H54 (cell line): ENCODE data around the gene OR51B4.
"Not testable (repeated sequence)": the region's sequence is repeated elsewhere in the genome, so short reads cannot be mapped to it uniquely, and the experiment has no call there.

ENCODE experiments used
- DNase-seq: peaks from one replicate; pipeline ENCODE4 v3.0.0; 2011; ENCODE audit warnings: low spot score, mixed read lengths; ENCODE audit not compliant: insufficient read length
- FAIRE-seq: peaks from 3 replicates; lab custom pipeline; 2011; peaks lifted over from hg19 to GRCh38; lab: Jason Lieb, UNC
- POLR2A ChIP-seq: IDR thresholded peaks from 2 replicates; pipeline ENCODE4 v1.6.1; 2011; ENCODE audit warnings: low read depth, mild to moderate bottlenecking, low read length

Gene OR51B4

GRCh38 chr11:5275369-5276110, 26.2 kb downstream of the OR51B4 start:
- DNase-seq, result no peak
- no peak for FAIRE-seq
- TF ChIP-seq POLR2A, result no peak

GRCh38 chr11:5274395-5274794, 27.4 kb downstream of the OR51B4 start:
- peak; percentile 48 for FAIRE-seq
- no peak for DNase-seq
- TF ChIP-seq POLR2A, result no peak

DNA sequence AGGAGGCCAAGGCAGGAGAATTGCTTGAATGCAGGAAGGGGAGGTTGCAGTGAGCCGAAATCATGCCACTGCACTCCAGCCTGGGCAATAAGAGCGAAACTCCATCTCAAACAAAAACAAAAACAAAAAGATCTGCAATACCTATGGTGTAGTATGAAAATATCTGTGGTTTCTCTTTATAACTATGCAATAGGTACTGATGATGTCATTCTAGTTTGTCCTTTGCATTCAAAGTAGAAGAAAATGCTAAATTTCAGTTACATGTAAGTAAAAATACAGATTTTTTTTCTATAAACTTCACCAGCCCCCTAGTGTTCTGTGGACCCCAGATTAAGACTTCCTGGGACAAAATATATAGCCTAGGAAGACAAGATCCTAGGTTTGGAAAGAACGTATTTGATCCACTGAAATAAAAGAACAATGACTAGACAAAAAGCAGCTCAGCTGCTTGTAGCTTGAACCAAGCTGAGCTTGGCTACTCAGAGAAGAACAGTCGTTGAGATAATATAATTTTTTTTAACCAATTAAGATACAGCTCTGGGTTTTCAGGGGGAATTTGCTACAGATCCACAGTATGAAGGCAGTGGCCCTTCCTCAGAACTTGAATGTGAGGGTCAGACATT, 29.2 kb downstream of the OR51B4 start:
- no peak for DNase-seq

GRCh38 chr11:5269715-5270147, 32.0 kb downstream of the OR51B4 start, which contains the start of gene HBE1:
TSS of gene HBE1 (minus strand) at chr11:5269945. CDS start at chr11:5269890, 55 bp downstream.
- no peak for TF ChIP-seq POLR2A
- no peak for FAIRE-seq

More for the DNA sequence above, 29.2 kb downstream of the OR51B4 start:
- no peak for TF ChIP-seq POLR2A
- FAIRE-seq, result no peak

DNA sequence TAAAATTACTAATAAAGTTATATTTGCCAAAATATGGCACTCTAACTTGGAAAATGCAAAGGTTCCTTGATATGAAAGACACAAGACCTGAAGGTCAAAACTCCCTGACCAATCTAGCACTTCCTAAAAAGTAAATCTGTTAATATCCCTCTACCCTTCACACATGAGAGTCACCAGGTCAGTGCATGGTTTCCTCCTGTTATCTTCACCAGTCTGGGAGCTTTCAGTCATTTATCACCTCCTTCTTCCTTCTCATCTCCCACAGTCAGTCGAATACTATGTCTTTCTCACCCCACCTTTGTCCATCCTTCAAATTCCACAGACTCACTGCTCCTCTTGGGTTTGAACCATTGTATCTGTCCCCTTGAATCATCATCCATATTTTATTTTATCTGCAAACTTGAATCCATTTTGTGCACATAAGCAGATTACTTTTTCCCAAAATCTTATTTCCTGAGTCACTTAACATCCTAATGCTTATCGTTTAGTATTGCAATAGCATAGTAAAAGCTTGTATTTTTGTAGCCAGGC, 34.6 kb downstream of the OR51B4 start:
- FAIRE-seq, result peak; percentile 66
- TF ChIP-seq POLR2A, result no peak
- no peak for DNase-seq

More at GRCh38 chr11:5269715-5270147, 32.0 kb downstream of the OR51B4 start, which contains the start of gene HBE1:
- DNase-seq, result no peak

DNA sequence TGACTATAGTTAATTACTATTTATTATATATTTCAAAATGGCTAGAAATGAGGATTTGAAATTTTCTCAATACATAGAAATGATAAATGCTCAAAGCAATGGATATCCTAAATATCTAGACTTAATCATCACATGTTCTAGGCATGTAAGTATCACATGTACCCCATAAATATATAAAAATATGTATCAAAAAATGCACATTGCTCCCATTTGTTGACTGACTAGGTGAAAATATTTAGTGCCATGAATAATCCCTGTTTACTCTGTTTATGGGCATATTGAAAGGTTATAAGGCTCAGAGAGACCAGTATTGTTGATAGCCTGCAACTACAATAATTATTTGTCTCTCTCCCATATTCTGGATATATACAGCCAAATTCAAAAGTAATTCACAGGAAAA, 35.1 kb downstream of the OR51B4 start:
- DNase-seq (no peak), FAIRE-seq (no peak)
- TF ChIP-seq POLR2A, result no peak

- no peak for DNase-seq
- FAIRE-seq, result peak; percentile 78
- TF ChIP-seq POLR2A, result no peak
These were observed 35.9 kb downstream of the OR51B4 start for GRCh38 chr11:5265832-5266231.

- DNase-seq (no peak), FAIRE-seq (no peak)
- TF ChIP-seq POLR2A, result no peak
These were observed 43.0 kb downstream of the OR51B4 start for GRCh38 chr11:5258543-5259262.

- FAIRE-seq (no peak), DNase-seq (no peak)
- TF ChIP-seq POLR2A, result no peak
These were observed 44.5 kb downstream of the OR51B4 start for GRCh38 chr11:5257296-5257695.

DNA sequence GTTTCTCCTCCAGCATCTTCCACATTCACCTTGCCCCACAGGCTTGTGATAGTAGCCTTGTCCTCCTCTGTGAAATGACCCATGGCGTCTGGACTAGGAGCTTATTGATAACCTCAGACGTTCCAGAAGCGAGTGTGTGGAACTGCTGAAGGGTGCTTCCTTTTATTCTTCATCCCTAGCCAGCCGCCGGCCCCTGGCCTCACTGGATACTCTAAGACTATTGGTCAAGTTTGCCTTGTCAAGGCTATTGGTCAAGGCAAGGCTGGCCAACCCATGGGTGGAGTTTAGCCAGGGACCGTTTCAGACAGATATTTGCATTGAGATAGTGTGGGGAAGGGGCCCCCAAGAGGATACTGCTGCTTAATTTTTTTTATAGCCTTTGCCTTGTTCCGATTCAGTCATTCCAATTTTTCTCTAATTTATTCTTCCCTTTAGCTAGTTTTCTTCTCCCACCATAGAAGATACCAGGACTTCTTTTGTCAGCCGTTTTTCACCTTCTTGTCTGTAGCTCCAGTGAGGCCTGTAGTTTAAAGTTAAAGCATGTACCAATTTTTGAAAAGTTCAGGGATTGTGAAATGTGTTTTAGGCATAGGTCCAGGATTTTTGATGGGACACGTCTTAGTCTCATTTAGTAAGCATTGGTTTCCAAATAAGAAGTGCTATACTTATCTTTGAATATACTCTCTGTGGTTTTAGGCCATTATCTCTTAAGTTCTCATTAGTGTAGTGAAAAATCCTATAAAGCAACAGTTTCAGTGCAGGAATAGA, 46.9 kb downstream of the OR51B4 start, which contains the start of gene HBG2:
TSS of gene HBG2 (minus strand) at position 136 of the 768 bp plus-strand sequence. CDS start at position 83, 53 bp downstream.
- not testable (repeated sequence) for DNase-seq
- peak; percentile 36 for FAIRE-seq

GRCh38 chr11:5254023-5254422, 47.7 kb downstream of the OR51B4 start:
- not testable (repeated sequence) for DNase-seq, FAIRE-seq

GRCh38 chr11:5253440-5253839, 48.3 kb downstream of the OR51B4 start:
- DNase-seq, result not testable (repeated sequence)
- FAIRE-seq, result peak; percentile 64

DNA sequence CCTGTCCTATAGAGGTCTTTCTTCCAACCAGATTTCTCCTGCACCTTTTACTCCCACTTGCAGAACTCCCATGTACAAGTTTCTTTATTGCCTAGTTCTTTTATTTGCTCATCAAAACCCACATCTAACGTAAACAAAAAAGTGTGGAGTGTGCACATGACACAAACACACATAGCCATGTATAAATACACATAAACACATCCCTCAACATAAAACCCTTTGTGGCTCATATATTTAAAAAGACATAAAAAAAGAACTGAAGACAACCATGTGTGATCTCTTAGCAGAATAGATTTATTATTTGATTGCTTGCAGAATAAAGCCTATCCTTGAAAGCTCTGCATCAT, 48.9 kb downstream of the OR51B4 start:
- no peak for DNase-seq
- no peak for FAIRE-seq
- TF ChIP-seq POLR2A, result no peak
